ENCODE data around the gene CGB8. TPM values are rescaled to one million over a fixed set of nuclear protein-coding genes. Genes with fewer than 3 reads are reported as not detected.
A peak's percentile ranks its signal among the peaks of the same experiment; 100 is the strongest.
"Not testable (repeated sequence)": the region's sequence is repeated elsewhere in the genome, so short reads cannot be mapped to it uniquely, and the experiment has no call there.

CGB8 gene
- total and polyA plus RNA-seq, 2 of the 4 experiments (the other 2 are of a cell fraction) = 0.48 TPM; not detected in 1

DNA sequence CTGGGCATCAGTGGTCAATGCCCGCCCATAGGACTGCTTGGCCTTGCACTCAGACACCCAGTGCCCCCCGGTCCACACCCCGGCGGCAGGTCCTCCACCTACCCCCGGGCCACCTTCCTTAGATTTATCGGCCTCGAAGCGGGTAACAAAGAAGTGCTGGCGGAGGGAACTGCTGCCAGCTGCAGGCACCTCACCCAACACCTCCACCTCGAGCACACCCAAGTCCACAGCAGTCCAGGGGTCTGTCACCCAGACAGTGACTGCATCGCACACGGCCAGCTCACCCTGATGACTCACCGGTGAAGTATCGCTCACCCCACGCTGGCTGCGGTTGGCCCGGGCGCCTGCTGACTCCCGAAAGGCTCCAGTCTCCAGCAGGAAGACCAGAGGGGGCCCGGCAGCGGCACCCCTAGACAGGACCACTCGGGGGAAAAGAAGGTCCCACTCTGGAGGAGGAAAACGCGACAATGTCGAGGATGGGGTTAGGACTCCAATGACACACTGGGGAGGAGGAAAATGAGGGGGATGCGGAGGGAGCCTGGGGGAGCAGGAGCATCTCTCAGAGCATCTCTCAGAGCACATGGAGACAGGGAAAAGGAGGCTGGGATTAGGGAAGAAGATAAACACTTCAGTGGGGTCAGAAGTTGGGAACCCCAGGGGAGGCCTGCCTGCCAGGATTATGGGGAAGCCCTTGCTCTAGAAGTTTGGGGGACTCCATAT is 10.2 kb downstream of the CGB8 start:
- H3K9me3 ChIP-seq (ENCODE audit: control insufficient read depth, insufficient read depth, low read length); H4K5ac ChIP-seq (ENCODE audit: low read depth, low read length); H3K36me3 ChIP-seq (ENCODE audit: control insufficient read depth, insufficient read depth, low read length); H3K4me1 ChIP-seq (ENCODE audit: control insufficient read depth, insufficient read depth, low read length); H4K20me1 ChIP-seq (ENCODE audit: insufficient read depth, low read length); POLR2A ChIA-PET (ENCODE audit: unreplicated experiment); H3K56ac ChIP-seq (ENCODE audit: extremely low read depth, insufficient read depth, low read length); H2AK9ac ChIP-seq (replicated peaks; ENCODE audit: low read depth, low read length, poor library complexity); H3K27me3 ChIP-seq (ENCODE audit: control insufficient read depth, insufficient read depth, low read length); BruUV-seq (replicated peaks); H3K79me1 ChIP-seq (ENCODE audit: low read depth in 1 of 2, low read length in 2 of 2); in situ Hi-C loops (cut with MboI; ENCODE audit: low sequenced_read_pairs); CTCF ChIA-PET; H2AFZ ChIP-seq (replicated peaks; ENCODE audit: low read length, poor library complexity); H3K23ac ChIP-seq (ENCODE audit: low read depth, low read length); H3K27ac ChIP-seq (ENCODE audit: insufficient read depth, low read length); intact Hi-C loops (cut with micrococcal nuclease); H3K18ac ChIP-seq (ENCODE audit: low read depth, low read length); H3K9me1 ChIP-seq (ENCODE audit: insufficient read depth, low read length); dilution Hi-C loops (cut with HindIII; ENCODE audit: low sequenced_read_pairs, unreplicated experiment); H3K4me3 ChIP-seq (ENCODE audit: insufficient read depth, low read depth, low read length); H3K14ac ChIP-seq (replicated peaks; ENCODE audit: low read depth, low read length); H3K9ac ChIP-seq (ENCODE audit: low read depth, low read length): not testable (repeated sequence)
- peak overlapping the region; percentile 87 for H2BK20ac ChIP-seq (ENCODE audit: low read depth, low read length)
- peak overlapping the region; percentile 56; the same call in 1 of the 2 replicates for H3K4me2 ChIP-seq (ENCODE audit: low read depth, low read length)
- peak; percentile 70 for DNase-seq
- H2AK5ac ChIP-seq (ENCODE audit: low read depth, low read length) = peak overlapping the region; percentile 49; the same call in 1 of the 2 replicates
- peak; percentile 73 for TF ChIP-seq FOS (IDR thresholded peaks at IDR 0.05; ENCODE audit: low read depth, low read length)
- 40% methylated on average over 2 of the region's 26 CpGs; no CpG with 5 or more reads in 1 of the 2 experiments for WGBS, 2 experiments (ENCODE audit: extremely low coverage in 2 of 2, insufficient read length in 1 of 2)
- ATAC-seq (ENCODE audit: low read depth) = peak; percentile 85
- H3K4ac ChIP-seq (ENCODE audit: low read depth, low read length) = peak overlapping the region; percentile 86
- H2BK15ac ChIP-seq (ENCODE audit: low read depth, low read length) = 0 out of 3 replicates have a peak overlapping the region, but pooled peaks have one; percentile 0
- H2BK120ac ChIP-seq (ENCODE audit: low read depth, low read length) = peak overlapping the region; percentile 96
- H4K91ac ChIP-seq (ENCODE audit: insufficient read depth, low read depth, low read length) = peak overlapping the region; percentile 68; the same call in 1 of the 2 replicates
- peak overlapping the region; percentile 30 for H2BK5ac ChIP-seq (ENCODE audit: low read depth, low read length, poor library complexity, severe bottlenecking)
- H4K8ac ChIP-seq (ENCODE audit: low read depth in 2 of 2, low read length in 2 of 2) = peak overlapping the region; percentile 50 to 71; a peak in 1 of 4 replicates

GRCh38 chr19:49038111-49038510 is 10.8 kb downstream of the CGB8 start:
- 0 out of 2 replicates have a peak overlapping the region, but pooled peaks have one; percentile 32 for H2BK120ac ChIP-seq (ENCODE audit: low read depth, low read length)
- H2AK9ac ChIP-seq (replicated peaks; ENCODE audit: low read depth, low read length, poor library complexity); H3K18ac ChIP-seq (ENCODE audit: low read depth, low read length); H3K4me1 ChIP-seq (ENCODE audit: control insufficient read depth, insufficient read depth, low read length); CTCF ChIA-PET; H2AFZ ChIP-seq (replicated peaks; ENCODE audit: low read length, poor library complexity); dilution Hi-C loops (cut with HindIII; ENCODE audit: low sequenced_read_pairs, unreplicated experiment); H3K27me3 ChIP-seq (ENCODE audit: control insufficient read depth, insufficient read depth, low read length); H3K4me3 ChIP-seq (ENCODE audit: insufficient read depth, low read depth, low read length); H4K8ac ChIP-seq (ENCODE audit: low read depth in 2 of 2, low read length in 2 of 2); DNase-seq; H4K5ac ChIP-seq (ENCODE audit: low read depth, low read length); H3K9ac ChIP-seq (ENCODE audit: low read depth, low read length); H4K91ac ChIP-seq (ENCODE audit: insufficient read depth, low read depth, low read length); H2BK5ac ChIP-seq (ENCODE audit: low read depth, low read length, poor library complexity, severe bottlenecking); H2BK15ac ChIP-seq (ENCODE audit: low read depth, low read length); intact Hi-C loops (cut with micrococcal nuclease); H3K27ac ChIP-seq (ENCODE audit: insufficient read depth, low read length); in situ Hi-C loops (cut with MboI; ENCODE audit: low sequenced_read_pairs); BruUV-seq (replicated peaks); H2BK20ac ChIP-seq (ENCODE audit: low read depth, low read length); H3K14ac ChIP-seq (replicated peaks; ENCODE audit: low read depth, low read length); H2AK5ac ChIP-seq (ENCODE audit: low read depth, low read length); H3K4me2 ChIP-seq (ENCODE audit: low read depth, low read length); ATAC-seq (ENCODE audit: low read depth); H3K9me1 ChIP-seq (ENCODE audit: insufficient read depth, low read length); H3K23ac ChIP-seq (ENCODE audit: low read depth, low read length); H3K56ac ChIP-seq (ENCODE audit: extremely low read depth, insufficient read depth, low read length); H3K9me3 ChIP-seq (ENCODE audit: control insufficient read depth, insufficient read depth, low read length); POLR2A ChIA-PET (ENCODE audit: unreplicated experiment); H4K20me1 ChIP-seq (ENCODE audit: insufficient read depth, low read length); H3K79me1 ChIP-seq (ENCODE audit: low read depth in 1 of 2, low read length in 2 of 2); H3K36me3 ChIP-seq (ENCODE audit: control insufficient read depth, insufficient read depth, low read length): not testable (repeated sequence)
- WGBS, 2 experiments (ENCODE audit: extremely low coverage in 2 of 2, insufficient read length in 1 of 2) = no CpG with 5 or more reads among the region's 8 CpGs
- peak overlapping the region; percentile 7; the same call in 1 of the 2 replicates for H3K4ac ChIP-seq (ENCODE audit: low read depth, low read length)

Data from IMR-90 (cell line).